GM21786 (cell line): ENCODE data around the gene SESN1.

ENCODE experiments used
- ATAC-seq: cut with Tn5 transposase; IDR thresholded peaks from one replicate; pipeline ENCODE4 v1.9.1; 2021; ENCODE audit not compliant: unreplicated experiment

The SESN1 gene

DNA sequence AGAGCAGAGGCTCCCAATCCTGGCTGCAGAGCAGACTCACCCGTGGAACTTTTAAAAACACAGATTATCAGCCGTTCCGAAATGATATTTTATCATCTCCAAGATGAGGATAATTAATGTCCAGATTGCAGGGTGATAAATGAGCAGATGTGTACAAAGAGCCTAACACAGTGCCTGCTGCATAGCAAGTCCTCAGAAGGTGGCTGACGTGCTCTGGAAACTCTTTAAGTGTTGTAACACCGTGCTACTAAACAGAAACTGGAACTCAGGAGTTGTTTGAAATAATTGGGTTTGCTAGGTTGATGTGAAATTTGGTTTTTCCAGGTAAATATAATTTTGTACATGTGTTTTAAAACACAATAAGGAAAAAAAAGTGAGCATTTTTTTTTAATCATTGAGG, 128.4 kb downstream of the SESN1 start:
- no peak for ATAC-seq

DNA sequence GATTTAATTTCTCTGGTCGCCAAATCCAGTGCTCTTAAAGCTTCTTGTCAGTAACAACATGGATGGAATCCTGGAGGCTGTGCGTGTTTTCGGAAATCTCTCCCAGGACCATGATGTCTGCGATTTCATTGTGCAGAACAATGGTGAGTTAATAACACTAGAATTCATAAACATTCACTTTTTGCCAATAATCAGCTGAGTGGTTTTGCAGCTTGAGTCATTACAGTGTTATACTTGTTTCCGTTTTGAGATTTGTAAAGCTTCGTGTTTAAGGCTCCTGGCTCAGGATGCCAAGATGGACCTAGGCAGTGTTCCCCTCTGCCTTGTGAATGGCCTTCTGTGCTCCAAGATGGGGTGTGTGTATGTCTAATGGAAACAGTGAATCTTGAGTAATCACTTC, 132.7 kb downstream of the SESN1 start:
- no peak for ATAC-seq

DNA sequence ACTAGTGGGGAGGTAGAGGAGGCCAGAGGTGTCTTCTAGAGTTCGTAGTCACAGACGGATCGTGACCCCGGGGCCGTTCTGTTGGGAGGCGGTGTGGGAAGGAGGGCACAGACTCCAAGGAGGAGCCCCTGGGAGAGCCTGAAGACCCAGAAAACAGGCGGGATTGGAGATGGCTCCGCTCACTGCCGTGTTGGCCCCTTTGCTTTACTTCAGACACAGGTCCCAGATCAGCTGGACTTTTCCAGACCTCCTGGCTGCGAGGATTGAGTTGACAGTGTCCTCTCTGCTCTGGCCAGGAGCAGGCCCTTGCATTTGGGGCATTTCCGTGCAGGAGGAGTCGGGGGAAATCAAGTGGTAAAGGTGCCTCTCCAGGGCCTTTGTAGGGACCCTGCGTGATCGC, 133.6 kb downstream of the SESN1 start:
- ATAC-seq: no peak

DNA sequence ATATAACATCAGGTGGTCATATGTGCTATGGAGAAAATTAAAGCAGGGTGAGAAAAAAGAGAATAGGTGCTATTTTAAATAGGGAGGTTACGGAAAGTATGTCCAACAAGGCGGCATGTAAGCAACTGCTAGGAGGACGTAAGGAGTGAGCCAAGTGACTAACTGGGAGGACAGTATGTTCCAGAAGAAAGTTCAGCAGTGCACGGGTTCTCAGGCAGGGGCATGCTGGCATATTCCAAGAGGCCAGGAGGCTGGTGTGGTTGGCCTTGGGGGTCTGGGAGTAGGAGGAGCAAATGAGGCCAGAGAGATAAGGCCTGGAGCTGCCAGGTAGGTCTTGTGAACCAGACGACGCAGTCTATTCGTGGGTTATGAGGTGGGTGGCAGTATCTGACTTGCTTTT, 134.0 kb downstream of the SESN1 start:
- ATAC-seq: no peak

DNA sequence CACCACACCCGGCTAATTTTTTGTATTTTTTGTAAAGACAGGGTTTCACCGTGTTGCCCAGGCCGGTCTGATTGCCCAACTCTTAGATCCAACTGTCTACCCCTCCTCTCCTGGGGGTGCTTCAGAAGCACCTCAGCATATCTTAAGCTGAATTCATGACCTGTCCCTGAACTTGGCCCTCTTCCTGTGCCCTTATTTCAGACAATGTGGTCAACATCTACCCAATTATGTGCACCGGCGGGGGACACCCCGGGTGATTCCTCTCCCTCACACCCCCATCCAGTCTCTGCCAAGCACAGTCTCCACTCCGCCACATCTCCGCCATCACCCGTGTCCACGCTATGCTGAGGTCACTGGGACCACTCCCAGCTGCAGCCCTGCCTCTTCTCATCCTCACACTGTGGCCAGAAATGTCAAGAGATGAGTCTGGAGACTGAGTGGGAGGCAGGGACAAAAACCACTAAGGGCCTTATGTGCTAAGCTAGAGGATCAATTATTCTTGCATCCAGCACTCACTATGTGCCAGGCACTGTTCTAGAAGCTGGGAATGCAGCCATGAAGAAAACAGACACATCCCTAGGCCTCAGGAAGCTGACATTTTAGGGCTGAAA, 134.6 kb downstream of the SESN1 start:
- ATAC-seq: no peak

DNA sequence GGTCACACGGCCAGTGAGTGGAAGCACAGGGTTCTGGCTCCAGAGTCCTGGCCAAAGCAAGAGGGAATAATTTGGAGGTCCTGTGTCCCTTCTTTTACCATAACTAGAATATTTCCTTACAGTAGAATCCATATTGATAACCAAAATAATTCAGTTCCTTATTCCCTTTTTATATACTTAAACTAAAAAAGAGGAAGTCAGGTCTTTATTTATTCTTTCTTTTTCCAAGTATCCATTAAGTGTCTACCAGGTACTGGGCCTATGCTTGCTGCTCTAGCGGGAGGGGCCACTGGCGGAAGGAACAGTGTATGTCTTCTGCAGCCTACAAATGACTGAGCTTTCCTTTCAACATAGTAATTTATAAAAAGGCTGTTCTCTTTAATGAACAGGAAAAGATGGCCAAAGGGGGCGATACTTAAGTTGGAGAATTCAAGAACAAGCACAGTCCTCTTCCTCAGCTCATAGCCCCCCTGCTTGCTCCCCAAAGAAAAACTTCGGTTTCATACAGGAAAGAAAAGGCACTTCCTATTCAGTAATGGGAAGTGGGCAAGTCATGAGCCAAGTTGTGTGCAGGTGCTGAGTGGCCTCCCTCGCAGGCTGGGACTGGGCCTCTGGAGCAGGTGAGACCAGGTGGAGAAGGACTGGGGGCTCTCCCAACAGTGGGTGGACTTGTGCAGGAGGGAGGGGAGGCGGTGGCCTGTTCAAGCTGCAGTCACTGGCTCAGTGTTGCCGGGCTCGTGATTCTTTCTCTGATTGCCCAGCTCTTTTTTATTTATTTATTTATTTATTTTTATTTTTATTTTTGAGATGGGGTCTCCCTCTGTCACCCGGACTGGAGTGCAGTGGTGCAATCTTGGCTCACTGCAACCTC, 135.5 kb downstream of the SESN1 start:
- no peak for ATAC-seq

DNA sequence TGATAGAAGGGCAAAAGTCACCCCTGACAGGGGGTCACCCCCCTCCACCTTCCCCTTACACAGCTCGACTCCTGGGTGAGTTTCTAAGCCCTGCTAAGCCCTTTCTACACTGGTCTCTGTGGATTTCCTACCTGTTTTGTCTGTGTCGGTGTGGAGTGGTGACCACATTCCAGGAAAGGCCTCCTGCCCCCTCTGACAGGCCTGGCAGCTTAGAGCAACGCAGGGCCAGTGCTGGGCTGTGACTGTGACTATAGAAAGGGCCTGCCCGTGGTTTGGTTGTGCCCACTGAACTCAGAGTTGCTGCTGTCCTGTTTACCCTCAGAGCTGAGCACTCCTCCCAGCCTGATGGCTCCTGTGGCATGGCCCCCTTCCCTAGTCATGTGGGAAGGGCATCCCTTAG, 137.4 kb downstream of the SESN1 start:
- ATAC-seq: no peak

DNA sequence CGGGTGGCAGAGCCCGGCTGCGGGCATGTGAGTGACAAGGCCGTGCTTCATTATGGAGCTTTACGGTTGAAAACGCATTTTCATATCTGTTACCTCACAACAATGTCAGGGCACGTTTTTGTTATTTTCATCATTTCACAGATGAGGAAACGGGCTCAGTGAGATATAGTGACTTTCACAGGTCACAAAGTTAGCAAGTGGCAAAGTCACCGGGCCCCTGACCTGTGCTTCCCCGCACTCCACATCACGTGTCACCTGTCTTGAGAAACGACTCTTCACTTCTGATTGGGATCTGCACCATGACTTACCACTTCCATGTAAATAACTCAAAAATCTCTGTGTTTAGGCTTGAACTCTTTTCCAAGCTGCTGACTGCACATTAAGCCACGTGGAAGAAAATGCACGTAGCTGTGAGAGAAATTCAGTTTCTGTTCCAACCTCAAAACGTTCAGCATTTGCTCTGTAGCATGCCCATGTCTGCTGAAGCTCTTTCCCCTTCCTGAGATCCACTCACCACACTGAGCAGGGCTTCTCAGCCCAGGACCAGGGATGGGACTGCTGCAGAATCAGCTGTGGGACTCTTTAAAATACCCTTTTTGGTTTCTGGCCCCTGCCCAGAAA, 139.2 kb downstream of the SESN1 start:
- ATAC-seq: no peak

DNA sequence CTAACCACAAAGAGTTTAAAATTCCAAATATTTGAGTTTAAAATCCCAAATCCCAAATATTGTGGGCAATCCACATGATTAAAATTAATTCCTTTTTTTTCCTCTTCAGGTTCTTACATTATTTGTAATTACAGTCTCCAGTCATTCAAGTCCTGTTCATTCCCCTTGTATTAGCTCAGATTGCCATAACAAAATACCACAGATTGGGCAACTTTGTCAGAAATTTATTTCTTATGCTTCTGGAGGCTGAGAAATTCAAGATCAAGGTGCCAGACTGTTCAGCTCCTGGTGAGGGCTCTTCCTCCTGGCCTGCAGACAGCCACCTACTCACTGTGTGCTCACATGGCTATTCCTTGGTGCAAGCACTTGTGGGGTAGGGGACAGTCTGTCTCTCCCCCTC, 141.0 kb downstream of the SESN1 start:
- no peak for ATAC-seq

DNA sequence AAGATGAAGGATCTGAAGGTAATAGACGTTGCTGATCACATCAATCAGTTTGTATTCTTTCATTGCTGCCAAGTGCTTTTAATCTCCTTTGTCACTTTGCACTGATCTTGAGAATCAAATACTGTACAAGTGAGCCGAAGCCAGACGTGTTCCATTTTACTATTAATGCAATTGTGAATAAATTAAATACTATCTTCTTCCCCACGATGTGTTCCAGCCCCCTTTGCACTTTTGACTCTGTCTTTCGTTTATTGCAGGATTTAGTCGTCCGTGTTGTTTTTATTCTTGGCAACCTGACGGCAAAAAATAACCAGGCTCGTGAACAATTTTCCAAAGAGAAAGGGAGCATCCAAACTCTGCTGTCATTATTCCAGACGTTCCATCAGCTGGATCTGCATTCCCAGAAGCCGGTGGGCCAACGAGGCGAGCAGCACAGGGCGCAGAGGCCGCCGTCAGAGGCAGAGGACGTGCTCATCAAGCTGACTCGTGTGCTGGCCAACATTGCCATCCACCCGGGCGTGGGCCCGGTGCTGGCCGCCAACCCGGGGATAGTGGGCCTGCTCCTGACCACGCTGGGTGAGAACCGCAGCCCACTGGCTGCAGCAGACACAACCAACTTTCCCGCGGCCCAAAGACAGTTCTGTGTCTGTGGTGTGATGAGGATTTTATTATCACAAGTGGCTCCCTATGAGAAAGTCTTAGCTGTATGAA, 141.7 kb downstream of the SESN1 start:
- no peak for ATAC-seq

DNA sequence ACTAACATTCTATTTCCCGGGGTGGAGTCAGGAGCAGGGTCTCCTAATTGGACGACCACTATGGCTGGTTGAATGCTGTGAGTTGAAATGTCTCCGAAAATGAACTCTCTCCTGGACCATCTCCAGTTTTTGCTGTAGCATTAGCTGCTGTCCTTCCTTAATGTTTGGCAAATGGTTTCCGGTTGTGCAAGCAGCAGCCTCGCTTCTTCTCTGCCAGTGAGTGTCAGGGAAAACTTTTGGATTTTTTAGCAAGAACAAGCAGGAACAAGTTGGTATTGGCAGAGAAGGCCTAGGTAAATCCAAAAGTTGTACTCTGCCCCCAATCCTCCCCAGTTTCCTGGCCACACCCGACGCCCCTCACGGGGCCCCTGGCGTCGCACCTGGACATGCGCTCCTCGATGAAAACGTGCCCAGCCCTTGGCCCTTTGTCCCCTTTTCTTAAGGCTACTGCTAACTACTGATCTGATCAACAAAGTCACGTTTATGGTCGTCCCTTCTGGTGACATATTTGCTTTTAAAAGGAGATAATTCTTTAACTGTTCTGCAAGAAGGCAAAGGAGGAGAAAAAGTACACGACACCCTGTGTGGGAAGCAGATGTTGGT, 143.2 kb downstream of the SESN1 start:
- no peak for ATAC-seq

DNA sequence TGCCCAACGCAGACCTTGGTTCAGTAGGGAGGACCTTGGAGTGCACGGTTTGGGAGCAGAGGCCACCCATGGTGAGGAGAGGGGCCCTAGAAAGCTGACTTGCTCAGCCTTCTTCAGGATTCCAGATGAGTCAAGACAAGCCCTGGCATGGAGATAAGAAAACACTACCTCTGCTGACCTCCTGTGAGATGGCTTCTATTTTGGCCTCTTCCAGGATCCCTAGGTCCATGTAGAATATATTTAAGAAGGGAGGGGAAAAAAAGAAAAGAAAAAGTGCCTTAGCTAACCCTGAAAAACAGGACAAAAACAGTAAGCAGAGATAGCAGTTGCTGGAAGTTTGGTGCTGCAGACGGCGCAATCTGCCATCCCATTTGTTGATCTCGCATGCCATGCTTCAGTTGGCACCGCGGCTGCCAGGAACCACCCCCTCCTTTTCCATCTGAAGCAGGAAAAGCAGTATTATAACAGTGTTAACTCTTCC, 146.4 kb downstream of the SESN1 start:
- ATAC-seq: no peak

DNA sequence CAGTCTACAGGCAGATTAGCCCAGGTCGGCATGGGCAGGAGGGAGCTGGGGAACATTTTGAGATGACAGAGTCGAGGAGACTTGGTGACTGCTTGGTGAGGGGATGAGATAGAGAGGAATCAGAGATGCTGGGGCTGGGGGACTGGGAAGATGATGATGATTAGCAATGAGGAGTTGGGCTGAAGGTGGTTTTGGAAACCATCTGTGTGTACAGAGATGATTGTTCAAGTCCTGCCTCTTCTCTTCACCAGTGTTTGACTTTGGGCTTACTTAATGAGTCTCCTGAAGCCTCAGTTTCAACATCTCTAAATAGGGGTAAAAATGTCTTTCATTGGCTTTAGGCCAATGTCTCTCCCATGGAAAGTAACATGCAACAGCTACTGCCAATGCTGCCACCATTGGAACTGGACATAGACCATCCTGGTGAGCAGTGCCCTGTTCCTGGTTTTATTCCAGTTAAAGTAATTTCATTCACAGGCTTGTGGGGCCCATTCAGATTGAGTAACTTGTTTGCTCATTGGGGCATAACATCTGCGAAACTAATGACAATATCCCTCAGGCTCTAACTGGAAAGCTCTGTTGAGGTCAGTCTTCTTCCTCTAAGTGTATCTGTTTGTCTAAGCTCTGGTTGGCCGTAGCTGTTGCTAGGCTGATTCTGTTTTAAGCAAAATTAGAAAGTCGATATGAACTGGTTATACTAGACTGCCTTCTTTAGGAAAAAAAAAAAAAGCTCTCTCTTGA, 147.4 kb downstream of the SESN1 start:
- no peak for ATAC-seq

DNA sequence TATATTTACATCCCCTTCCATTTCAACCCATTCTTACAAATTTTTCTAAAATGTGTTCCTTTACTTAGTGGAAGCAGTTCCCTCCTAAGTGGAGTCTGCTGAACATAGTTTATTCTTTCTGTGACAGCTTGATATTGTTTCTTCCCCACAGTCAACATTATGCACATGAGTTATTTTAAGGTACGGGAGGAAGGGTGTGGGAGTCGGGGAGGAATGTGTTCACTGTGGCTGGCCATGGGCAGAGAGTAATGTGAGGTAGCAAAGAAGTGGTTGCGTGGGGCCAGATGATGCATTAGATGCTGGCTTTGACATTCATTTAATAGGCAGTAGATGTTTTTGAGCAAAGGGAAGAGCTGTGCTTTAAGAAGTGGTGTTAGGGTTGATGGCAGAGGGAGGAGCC, 148.0 kb downstream of the SESN1 start:
- ATAC-seq: no peak

DNA sequence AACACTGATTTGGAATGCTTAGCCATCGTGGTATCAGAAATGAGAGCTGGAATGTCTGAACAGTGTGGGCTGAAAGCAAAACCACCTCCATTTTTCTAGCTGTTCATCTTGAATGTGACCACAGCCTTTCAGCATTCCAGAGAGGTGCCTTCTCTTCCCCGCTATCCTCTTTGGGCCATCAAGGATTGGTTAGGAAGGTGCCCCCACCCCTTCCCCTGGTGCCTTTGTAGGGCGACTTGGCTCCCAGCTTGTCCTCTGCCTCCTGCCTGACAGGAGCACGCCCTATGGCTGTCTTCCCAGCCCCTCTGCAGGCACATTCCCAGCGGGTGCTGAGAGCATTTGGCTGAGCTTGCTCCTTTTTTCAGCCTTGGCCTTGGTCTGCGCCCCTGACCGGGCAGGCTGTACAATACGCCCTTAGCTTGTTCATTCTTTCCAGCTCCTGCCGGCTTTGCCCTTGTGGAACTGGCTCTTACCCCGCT, 148.9 kb downstream of the SESN1 start:
- ATAC-seq: no peak

DNA sequence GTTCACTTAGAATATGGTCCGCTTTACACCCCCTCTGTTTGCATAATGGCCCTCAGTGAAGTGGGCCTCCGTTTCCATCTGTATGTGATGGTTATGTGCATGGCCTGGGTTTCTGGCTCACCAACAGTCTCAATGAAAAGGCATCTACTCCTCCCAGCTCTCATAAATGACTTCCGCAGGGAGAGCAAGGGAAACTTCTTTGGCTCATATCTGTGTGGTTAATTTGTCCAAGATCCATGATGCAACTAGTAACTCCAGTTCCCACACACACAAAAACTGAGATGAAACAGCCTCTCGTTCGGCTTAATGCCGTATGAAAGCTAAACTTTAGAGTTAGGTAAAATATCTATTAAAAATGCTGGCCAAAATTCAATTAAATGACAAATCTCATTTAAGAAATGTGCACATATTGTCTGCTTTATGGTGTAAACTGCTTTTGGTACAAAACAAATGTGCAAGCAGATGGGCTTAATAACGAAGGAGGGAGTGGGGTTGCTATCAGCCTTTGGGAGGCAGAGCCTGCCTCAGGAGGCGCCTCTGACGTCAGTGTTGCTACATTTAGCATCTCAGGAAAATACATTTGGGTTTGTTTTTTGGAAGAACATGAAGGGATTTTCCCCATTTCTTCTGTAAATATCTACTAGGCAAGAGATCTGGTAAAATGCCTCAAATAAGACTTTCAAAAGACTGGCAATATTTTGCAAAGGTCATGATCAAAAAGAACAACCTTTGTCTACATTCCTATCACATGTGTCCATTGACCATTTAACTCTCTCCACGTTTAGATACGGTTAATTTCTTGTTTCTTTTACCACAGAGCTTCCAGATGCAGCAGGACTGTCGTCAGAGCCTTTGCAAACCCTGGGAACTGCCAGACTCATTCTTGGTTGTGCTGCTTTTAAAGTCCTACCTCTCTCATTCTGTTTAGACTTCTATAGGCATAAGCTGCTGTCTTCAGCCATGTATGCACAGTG, 149.7 kb downstream of the SESN1 start:
- no peak for ATAC-seq

DNA sequence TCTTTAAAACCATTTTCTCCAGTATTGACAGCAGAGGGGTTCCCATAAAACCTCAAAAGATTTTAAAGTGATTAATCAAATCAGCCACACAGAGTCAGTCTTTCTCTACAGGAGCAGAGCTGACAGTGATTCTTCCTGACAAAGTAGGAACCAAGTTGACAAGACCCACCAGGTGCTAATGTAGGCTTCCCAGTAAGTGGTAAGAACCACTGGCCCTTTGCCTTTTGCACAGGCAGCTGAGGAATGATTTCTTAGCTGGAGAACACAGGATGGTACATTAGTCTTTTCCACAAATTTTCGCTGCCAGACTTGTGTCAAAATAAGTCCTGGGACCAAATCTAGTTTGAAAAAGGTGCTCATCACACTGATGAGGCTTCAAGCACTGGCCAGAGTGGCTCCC, 150.6 kb downstream of the SESN1 start:
- no peak for ATAC-seq

DNA sequence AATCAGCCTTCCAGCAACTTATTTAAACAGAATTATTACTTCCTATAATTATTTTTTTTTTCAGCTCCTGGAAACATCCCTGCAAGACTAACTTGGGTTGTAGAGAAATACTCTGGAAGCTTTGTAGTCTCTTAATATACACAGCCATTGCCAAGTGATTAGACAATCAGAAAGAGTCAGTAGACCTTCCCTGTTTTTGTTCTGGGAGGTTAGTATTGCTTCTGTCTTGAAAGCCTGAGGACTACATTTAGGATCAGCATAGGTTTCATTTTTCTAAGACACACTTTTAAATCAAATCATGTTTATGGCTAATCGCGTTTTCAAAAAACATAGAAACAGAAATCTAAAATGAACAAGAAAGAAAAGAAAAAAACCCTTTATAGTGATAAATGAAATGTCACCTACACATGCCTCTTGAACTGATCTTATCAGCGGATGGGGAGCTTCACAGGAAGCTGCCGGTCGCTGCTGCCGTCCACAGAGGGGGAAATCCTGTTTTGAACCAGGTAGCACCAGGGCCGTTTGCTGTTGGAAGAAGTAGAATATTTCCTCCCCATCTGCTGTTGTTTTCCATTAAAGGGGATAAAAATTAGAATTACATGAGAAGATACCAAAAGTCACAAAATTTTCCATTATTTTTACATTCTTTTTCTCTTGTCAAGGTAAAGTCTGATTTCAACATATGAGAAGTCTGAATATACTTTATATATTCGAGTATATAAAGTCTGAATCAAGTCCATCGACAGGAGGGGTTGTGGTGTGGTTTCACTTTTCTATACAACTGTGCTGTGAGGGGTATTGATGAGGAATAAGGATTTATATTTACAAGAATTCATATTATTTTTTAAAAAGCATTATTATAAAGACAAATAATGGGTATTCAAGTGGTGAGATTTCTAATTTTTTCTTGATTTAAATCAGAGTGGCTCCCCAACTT, 151.8 kb downstream of the SESN1 start:
- no peak for ATAC-seq
